HG03135 (cell line): Measurements from ENCODE around the gene CD47.

Experiments
- ATAC-seq: cut with Tn5 transposase; IDR thresholded peaks from one replicate; pipeline ENCODE4 v1.9.1; 2021; ENCODE audit warnings: mild to moderate bottlenecking, moderate library complexity; ENCODE audit not compliant: unreplicated experiment

Gene CD47

GRCh38 chr3:108091498-108092250 is 843 bp upstream of the CD47 start:
- no peak for ATAC-seq

GRCh38 chr3:108090049-108090700 is 656 bp downstream of the CD47 start:
- ATAC-seq: peak; percentile 8

- ATAC-seq: no peak
Measured at GRCh38 chr3:108089579-108089978, 1.3 kb downstream of the CD47 start.

GRCh38 chr3:108088697-108089096 is 2.1 kb downstream of the CD47 start:
- ATAC-seq: peak; percentile 28

GRCh38 chr3:108088146-108088545 is 2.7 kb downstream of the CD47 start:
- no peak for ATAC-seq

GRCh38 chr3:108086653-108087052 is 4.2 kb downstream of the CD47 start:
- ATAC-seq: no peak

- ATAC-seq: no peak
Measured at GRCh38 chr3:108085810-108086350, 5.0 kb downstream of the CD47 start.

GRCh38 chr3:108085370-108085769 is 5.5 kb downstream of the CD47 start:
- no peak for ATAC-seq

- ATAC-seq: no peak
Measured at GRCh38 chr3:108079877-108080276, 11.0 kb downstream of the CD47 start.

GRCh38 chr3:108079043-108079442 is 11.8 kb downstream of the CD47 start:
- ATAC-seq: no peak

- ATAC-seq: no peak
Measured at GRCh38 chr3:108076564-108076963, 14.3 kb downstream of the CD47 start.

GRCh38 chr3:108073764-108074431 is 16.9 kb downstream of the CD47 start:
- ATAC-seq: no peak

GRCh38 chr3:108071368-108071767 is 19.5 kb downstream of the CD47 start:
- ATAC-seq: no peak

- ATAC-seq: no peak
Measured at GRCh38 chr3:108070356-108070755, 20.5 kb downstream of the CD47 start.

- ATAC-seq: no peak
Measured at GRCh38 chr3:108067768-108068167, 23.1 kb downstream of the CD47 start.

- ATAC-seq: no peak
Measured at GRCh38 chr3:108065096-108065495, 25.7 kb downstream of the CD47 start.

GRCh38 chr3:108064293-108064887 is 26.4 kb downstream of the CD47 start:
- ATAC-seq: no peak

- ATAC-seq: no peak
Measured at GRCh38 chr3:108062051-108062450, 28.8 kb downstream of the CD47 start.

GRCh38 chr3:108060331-108060730 is 30.5 kb downstream of the CD47 start:
- no peak for ATAC-seq

GRCh38 chr3:108055931-108056330 is 34.9 kb downstream of the CD47 start:
- ATAC-seq: no peak

- no peak for ATAC-seq
Measured at GRCh38 chr3:108054935-108055334, 35.9 kb downstream of the CD47 start.
